Measurements from ENCODE around the gene OPCML.

DNA sequence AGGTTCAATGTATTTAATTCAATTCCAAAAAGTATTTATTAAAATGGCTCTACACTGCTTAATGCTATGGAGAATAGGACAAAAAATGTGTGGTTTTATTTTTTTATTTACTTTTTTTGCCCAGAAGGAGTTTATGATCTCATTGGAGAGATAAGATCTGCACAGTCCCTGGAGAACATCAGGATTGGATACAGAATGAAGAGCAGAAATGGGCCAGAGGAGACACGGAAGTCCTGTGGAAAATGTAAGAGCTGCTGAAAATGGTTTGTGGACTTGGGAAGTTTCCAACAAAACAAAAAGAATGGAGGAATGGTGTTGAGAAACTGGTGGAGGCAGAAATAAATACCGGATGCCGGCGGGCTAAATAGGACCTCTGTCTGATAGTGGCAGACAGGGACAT lies 554.6 kb downstream of the OPCML start:
- TF ChIP-seq, protein P1, sequence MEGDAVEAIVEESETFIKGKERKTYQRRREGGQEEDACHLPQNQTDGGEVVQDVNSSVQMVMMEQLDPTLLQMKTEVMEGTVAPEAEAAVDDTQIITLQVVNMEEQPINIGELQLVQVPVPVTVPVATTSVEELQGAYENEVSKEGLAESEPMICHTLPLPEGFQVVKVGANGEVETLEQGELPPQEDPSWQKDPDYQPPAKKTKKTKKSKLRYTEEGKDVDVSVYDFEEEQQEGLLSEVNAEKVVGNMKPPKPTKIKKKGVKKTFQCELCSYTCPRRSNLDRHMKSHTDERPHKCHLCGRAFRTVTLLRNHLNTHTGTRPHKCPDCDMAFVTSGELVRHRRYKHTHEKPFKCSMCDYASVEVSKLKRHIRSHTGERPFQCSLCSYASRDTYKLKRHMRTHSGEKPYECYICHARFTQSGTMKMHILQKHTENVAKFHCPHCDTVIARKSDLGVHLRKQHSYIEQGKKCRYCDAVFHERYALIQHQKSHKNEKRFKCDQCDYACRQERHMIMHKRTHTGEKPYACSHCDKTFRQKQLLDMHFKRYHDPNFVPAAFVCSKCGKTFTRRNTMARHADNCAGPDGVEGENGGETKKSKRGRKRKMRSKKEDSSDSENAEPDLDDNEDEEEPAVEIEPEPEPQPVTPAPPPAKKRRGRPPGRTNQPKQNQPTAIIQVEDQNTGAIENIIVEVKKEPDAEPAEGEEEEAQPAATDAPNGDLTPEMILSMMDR (conservative IDR thresholded peaks at IDR 0.05; ENCODE audit: low read depth in 2 of 2), result no peak
- TF ChIP-seq EZH2phosphoT487 (IDR thresholded peaks at IDR 0.05; ENCODE audit: unreplicated experiment), result no peak
- TF ChIP-seq, protein P2, sequence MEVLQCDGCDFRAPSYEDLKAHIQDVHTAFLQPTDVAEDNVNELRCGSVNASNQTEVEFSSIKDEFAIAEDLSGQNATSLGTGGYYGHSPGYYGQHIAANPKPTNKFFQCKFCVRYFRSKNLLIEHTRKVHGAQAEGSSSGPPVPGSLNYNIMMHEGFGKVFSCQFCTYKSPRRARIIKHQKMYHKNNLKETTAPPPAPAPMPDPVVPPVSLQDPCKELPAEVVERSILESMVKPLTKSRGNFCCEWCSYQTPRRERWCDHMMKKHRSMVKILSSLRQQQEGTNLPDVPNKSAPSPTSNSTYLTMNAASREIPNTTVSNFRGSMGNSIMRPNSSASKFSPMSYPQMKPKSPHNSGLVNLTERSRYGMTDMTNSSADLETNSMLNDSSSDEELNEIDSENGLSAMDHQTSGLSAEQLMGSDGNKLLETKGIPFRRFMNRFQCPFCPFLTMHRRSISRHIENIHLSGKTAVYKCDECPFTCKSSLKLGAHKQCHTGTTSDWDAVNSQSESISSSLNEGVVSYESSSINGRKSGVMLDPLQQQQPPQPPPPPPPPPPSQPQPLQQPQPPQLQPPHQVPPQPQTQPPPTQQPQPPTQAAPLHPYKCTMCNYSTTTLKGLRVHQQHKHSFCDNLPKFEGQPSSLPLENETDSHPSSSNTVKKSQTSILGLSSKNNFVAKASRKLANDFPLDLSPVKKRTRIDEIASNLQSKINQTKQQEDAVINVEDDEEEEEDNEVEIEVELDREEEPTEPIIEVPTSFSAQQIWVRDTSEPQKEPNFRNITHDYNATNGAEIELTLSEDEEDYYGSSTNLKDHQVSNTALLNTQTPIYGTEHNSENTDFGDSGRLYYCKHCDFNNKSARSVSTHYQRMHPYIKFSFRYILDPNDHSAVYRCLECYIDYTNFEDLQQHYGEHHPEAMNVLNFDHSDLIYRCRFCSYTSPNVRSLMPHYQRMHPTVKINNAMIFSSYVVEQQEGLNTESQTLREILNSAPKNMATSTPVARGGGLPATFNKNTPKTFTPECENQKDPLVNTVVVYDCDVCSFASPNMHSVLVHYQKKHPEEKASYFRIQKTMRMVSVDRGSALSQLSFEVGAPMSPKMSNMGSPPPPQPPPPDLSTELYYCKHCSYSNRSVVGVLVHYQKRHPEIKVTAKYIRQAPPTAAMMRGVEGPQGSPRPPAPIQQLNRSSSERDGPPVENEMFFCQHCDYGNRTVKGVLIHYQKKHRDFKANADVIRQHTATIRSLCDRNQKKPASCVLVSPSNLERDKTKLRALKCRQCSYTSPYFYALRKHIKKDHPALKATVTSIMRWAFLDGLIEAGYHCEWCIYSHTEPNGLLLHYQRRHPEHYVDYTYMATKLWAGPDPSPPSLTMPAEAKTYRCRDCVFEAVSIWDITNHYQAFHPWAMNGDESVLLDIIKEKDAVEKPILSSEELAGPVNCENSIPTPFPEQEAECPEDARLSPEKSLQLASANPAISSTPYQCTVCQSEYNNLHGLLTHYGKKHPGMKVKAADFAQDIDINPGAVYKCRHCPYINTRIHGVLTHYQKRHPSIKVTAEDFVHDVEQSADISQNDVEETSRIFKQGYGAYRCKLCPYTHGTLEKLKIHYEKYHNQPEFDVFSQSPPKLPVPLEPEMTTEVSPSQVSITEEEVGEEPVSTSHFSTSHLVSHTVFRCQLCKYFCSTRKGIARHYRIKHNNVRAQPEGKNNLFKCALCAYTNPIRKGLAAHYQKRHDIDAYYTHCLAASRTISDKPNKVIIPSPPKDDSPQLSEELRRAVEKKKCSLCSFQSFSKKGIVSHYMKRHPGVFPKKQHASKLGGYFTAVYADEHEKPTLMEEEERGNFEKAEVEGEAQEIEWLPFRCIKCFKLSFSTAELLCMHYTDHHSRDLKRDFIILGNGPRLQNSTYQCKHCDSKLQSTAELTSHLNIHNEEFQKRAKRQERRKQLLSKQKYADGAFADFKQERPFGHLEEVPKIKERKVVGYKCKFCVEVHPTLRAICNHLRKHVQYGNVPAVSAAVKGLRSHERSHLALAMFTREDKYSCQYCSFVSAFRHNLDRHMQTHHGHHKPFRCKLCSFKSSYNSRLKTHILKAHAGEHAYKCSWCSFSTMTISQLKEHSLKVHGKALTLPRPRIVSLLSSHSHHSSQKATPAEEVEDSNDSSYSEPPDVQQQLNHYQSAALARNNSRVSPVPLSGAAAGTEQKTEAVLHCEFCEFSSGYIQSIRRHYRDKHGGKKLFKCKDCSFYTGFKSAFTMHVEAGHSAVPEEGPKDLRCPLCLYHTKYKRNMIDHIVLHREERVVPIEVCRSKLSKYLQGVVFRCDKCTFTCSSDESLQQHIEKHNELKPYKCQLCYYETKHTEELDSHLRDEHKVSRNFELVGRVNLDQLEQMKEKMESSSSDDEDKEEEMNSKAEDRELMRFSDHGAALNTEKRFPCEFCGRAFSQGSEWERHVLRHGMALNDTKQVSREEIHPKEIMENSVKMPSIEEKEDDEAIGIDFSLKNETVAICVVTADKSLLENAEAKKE (CRISPR knock-in tag; IDR thresholded peaks at IDR 0.05), result no peak
- no peak for TF ChIP-seq EZH2 (IDR thresholded peaks at IDR 0.05; ENCODE audit: low read depth, unreplicated experiment)
- TF ChIP-seq POLR2AphosphoS5 (IDR thresholded peaks at IDR 0.05; ENCODE audit: low read depth), result no peak
- TF ChIP-seq, protein P3, sequence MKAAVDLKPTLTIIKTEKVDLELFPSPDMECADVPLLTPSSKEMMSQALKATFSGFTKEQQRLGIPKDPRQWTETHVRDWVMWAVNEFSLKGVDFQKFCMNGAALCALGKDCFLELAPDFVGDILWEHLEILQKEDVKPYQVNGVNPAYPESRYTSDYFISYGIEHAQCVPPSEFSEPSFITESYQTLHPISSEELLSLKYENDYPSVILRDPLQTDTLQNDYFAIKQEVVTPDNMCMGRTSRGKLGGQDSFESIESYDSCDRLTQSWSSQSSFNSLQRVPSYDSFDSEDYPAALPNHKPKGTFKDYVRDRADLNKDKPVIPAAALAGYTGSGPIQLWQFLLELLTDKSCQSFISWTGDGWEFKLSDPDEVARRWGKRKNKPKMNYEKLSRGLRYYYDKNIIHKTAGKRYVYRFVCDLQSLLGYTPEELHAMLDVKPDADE (IDR thresholded peaks at IDR 0.05), result no peak
- TF ChIP-seq, protein P4, sequence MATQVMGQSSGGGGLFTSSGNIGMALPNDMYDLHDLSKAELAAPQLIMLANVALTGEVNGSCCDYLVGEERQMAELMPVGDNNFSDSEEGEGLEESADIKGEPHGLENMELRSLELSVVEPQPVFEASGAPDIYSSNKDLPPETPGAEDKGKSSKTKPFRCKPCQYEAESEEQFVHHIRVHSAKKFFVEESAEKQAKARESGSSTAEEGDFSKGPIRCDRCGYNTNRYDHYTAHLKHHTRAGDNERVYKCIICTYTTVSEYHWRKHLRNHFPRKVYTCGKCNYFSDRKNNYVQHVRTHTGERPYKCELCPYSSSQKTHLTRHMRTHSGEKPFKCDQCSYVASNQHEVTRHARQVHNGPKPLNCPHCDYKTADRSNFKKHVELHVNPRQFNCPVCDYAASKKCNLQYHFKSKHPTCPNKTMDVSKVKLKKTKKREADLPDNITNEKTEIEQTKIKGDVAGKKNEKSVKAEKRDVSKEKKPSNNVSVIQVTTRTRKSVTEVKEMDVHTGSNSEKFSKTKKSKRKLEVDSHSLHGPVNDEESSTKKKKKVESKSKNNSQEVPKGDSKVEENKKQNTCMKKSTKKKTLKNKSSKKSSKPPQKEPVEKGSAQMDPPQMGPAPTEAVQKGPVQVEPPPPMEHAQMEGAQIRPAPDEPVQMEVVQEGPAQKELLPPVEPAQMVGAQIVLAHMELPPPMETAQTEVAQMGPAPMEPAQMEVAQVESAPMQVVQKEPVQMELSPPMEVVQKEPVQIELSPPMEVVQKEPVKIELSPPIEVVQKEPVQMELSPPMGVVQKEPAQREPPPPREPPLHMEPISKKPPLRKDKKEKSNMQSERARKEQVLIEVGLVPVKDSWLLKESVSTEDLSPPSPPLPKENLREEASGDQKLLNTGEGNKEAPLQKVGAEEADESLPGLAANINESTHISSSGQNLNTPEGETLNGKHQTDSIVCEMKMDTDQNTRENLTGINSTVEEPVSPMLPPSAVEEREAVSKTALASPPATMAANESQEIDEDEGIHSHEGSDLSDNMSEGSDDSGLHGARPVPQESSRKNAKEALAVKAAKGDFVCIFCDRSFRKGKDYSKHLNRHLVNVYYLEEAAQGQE (IDR thresholded peaks at IDR 0.05; ENCODE audit: unreplicated experiment), result no peak

Measured in GM23338 (cell line).